ENCODE results near the gene CCDC121.

DNA sequence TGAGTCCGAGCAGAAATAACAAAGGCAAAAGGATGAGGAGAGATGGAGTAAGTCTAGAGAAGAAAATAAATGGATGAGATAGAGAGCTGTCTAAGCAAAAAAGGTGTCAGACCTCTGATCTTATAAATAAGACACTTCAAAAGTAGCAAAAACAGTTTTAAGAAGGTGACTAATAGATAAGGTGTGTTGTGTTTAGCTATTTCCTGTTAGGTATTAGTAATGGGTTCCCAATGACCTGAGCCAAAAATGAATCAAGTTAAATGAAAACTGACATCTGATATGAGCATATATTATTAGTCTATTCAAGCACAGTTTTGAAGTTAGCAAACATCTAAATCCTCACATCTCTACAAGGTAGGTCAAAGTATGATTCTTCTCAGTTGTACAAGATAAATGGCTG, 24.0 kb upstream of the CCDC121 start:
- TF ChIP-seq, protein P1, sequence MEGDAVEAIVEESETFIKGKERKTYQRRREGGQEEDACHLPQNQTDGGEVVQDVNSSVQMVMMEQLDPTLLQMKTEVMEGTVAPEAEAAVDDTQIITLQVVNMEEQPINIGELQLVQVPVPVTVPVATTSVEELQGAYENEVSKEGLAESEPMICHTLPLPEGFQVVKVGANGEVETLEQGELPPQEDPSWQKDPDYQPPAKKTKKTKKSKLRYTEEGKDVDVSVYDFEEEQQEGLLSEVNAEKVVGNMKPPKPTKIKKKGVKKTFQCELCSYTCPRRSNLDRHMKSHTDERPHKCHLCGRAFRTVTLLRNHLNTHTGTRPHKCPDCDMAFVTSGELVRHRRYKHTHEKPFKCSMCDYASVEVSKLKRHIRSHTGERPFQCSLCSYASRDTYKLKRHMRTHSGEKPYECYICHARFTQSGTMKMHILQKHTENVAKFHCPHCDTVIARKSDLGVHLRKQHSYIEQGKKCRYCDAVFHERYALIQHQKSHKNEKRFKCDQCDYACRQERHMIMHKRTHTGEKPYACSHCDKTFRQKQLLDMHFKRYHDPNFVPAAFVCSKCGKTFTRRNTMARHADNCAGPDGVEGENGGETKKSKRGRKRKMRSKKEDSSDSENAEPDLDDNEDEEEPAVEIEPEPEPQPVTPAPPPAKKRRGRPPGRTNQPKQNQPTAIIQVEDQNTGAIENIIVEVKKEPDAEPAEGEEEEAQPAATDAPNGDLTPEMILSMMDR (IDR thresholded peaks at IDR 0.05 in 8 of 11, conservative IDR thresholded peaks at IDR 0.05 in 3 of 11) = no peak
- TF ChIP-seq POLR2AphosphoS5 (IDR thresholded peaks at IDR 0.05) (no peak), POLR2A (IDR thresholded peaks at IDR 0.05) (no peak)

Data from spleen (tissue), 7 donors.